ENCODE results near the gene UBXN1.

The UBXN1 gene, protein sequence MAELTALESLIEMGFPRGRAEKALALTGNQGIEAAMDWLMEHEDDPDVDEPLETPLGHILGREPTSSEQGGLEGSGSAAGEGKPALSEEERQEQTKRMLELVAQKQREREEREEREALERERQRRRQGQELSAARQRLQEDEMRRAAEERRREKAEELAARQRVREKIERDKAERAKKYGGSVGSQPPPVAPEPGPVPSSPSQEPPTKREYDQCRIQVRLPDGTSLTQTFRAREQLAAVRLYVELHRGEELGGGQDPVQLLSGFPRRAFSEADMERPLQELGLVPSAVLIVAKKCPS

GRCh38 chr11:62678770-62679696 is at the start of gene UBXN1:
Gene UBXN1 (minus strand): TSS chr11:62679073. CDS start chr11:62678923, 150 bp downstream.
- peak; percentile 87 for DNase-seq (ENCODE audit: extremely low spot score, insufficient read length, low read depth)

DNA sequence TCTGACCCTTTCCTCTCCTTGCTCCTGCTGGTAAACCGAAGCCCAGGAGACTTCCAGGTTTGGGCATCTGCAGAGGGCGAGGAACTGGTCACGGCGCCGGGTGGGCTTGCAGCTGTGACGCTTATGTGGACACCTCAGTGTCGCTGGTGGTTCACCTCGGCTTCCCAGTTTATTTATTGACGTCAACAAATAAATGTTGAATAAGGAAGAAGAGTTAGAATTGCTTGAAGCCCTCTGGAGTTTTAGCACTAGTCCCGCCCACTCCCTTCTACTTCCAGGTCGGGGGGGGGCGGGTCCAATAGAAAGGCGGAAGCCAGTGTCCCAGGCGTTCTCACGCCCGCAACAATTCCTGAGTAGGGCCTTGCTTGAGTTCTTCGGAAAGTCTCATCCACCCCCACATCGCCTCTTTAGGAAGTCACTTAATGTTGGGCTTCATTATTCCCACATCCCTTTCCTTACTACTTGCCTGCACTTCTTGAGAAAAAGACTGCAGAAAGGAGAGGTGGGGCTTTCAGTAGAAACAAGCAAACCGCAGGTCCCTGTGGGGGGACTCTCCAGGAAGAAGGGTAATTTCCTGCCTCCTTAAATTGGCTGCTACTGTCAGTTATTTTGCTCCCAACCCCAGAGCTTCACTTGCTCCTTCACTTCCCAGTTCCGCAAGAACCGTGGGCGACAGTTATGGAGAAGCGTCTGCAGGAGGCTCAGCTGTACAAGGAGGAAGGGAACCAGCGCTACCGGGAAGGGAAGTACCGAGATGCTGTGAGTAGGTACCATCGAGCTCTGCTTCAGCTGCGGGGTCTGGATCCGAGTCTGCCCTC is 49.5 kb upstream of the UBXN1 start, which contains the start of gene TTC9C:
Gene TTC9C (plus strand): TSS at position 316 of the 818 bp plus-strand sequence. CDS start 363 bp downstream, at position 679.
- DNase-seq (ENCODE audit: extremely low spot score, insufficient read length, low read depth) (no peak), FAIRE-seq (peak; percentile 60)

More at GRCh38 chr11:62678770-62679696, at the start of gene UBXN1:
- FAIRE-seq = peak; percentile 77

DNA sequence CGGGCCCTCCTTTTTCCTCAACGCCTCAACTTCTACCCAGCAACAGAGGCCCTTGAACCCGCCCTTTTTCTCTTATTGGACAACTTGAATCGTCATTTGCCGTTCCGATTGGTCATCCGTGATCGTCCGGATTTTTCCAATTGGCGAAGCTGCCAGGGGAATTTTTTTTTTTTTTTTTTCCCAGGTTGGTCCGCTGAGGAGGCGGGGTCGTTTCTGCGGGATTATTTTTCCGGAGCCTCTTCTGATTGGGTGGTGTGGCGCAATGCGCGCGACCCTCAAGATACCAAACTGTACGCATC is 48.9 kb upstream of the UBXN1 start:
- DNase-seq (ENCODE audit: extremely low spot score, insufficient read length, low read depth) (peak; percentile 56), FAIRE-seq (no peak)

DNA sequence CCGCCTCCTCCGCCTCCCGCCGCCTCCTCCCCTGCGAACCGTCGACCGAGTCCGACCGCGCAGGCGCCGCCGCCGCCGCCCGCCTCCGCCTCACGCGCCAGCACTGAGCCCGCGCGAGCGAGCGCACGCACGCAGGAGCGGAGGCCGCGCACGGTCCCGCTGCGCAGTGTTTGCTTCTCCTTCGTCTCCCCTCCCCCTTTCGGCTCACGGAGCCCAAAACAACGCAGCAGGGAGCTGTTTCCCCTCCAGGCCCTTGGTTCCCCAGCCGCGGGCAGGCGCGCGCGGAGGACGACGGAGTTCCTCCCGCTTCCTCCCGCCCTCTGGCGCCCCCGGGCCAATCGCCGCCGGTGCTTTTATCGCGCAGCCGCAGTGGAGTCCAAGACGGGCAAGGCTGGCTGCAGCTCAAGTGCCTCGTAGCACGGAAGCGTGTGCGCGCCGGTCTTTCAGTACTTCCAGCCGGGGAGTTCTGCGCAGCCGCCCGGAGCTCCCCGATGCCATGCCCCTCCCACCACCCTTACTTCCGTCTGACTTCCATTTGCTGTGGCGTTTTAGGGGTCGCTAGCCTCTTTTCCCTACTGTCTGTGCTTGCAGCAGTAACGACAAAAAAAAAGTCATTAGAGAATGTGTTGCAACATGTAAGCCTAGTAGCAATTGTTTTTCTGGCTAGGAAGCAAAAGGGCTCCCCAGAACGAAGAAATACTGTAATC is 48.4 kb upstream of the UBXN1 start, which contains the start of gene HNRNPUL2:
Gene HNRNPUL2 (minus strand): TSS at position 293 of the 707 bp plus-strand sequence. CDS start 301 bp downstream, outside the sequence.
- DNase-seq (ENCODE audit: extremely low spot score, insufficient read length, low read depth) (peak; percentile 93), FAIRE-seq (peak; percentile 94)

- FAIRE-seq = no peak
- DNase-seq (ENCODE audit: extremely low spot score, insufficient read length, low read depth) = no peak
Observed at GRCh38 chr11:62726915-62727164, 48.0 kb upstream of the UBXN1 start.

DNA sequence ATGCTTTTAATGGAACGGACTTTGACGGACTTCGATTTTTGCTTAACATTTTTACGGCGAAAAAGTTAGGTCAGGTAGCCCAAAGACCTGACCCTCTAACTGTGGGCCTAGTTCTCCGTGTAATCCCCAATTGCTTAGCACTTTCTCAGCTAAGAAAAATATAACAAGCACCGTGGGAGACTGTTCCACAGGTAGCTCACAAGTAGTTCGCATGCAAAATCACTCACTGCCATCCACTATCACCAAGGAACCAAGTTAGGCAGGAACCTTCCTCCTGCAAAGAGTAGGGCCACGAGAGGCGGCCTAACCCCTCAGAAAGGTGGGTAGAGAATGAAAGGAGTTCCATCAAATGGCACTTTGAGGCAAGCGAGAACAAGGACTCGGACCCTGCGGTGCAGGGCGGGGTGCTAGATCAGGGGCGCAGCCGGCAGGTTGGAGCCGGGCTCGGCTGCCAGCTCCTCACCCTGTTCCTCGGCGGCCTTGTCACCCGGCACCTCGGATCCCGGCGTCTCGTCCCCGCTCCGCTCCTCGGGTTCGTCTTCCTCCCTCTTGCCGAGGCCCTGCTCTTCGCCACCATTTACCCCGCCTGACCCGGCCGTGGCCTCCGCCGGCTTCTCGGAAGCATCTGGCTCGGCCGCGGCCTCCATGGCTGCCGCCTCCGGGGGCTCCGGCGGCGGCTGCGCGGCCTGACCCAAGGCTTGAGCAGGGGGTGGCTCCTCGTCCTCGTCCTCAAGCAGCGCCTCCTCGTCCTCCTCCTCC is 47.5 kb upstream of the UBXN1 start:
- FAIRE-seq = no peak
- DNase-seq (ENCODE audit: extremely low spot score, insufficient read length, low read depth) = no peak

GRCh38 chr11:62725646-62726045 is 46.8 kb upstream of the UBXN1 start:
- DNase-seq (ENCODE audit: extremely low spot score, insufficient read length, low read depth) (no peak), FAIRE-seq (no peak)

- FAIRE-seq (no peak), DNase-seq (ENCODE audit: extremely low spot score, insufficient read length, low read depth) (no peak)
Observed at GRCh38 chr11:62724171-62724570, 45.3 kb upstream of the UBXN1 start.

DNA sequence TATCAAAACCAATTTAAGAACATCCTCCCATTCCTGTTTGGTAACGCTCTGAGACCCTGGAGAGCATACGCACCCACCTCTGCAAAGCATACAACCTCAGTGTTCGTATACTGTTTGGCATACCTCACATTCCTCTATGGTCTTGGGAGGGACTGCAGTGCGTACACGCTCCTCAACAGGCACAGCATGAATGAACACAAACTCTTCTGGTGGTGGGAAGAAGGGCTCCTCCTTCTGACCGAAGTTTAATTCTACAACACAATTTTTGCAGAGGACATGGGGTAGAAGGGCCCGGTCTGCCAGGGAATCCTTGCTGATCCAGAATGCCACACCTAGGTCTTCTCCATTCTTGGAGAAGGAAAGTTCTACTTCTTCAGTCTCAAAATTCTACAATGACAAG is 43.1 kb upstream of the UBXN1 start:
- FAIRE-seq (no peak), DNase-seq (ENCODE audit: extremely low spot score, insufficient read length, low read depth) (no peak)

DNA sequence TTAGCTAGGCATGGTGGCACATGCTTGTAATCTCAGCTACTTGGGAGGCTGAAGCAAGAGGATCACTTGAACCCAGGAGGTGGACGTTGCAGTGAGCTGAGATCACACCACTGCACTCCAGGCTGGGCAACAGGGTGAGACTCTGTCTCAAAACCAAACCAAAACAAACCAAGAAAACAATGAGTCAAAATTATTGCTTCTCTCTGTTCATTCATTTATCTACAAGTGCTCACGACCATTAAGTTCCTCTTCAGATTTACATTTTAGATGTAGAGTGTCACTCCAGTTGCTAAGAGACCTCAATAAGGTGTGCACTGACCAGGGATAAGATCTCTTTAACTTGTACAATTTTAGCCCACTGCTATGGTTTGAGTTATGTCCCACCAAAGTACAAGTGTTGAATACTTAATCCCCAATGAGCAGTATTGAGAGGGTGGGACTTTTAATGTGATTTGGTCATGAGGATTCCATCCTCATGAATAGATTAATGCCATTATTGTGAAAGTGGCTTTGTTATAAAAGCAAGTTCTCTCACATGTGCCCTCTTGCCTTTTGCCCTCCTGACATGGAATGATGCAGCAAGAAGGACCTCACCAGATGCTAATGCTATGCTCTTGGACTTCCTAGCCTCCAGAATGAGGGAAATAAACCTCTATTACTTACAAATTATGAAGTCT is 40.6 kb upstream of the UBXN1 start:
- FAIRE-seq = no peak
- DNase-seq (ENCODE audit: extremely low spot score, insufficient read length, low read depth) = no peak

DNA sequence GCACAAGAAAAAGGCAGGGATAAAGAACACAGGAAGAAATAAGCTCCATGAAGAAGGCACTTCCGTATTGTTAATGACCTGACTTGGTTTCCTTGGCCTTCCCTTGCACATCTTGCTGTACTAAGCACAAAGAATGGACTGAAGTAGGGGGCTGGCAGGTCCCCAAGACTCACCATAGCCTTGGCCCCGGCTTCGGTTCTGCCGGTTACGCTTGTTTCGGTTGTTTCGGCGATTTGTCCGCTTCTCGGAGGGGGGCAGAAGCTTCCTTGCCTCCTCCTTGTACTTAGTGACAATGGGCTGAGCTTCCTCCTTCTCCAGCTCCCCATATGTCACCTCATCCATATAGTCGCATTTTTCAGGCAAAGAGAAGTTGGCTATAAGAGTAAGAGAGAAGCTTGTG is 37.9 kb upstream of the UBXN1 start:
- no peak for DNase-seq (ENCODE audit: extremely low spot score, insufficient read length, low read depth)
- FAIRE-seq = no peak

GRCh38 chr11:62716206-62716605 is 37.3 kb upstream of the UBXN1 start:
- FAIRE-seq (no peak), DNase-seq (ENCODE audit: extremely low spot score, insufficient read length, low read depth) (no peak)

- DNase-seq (ENCODE audit: extremely low spot score, insufficient read length, low read depth) (no peak), FAIRE-seq (no peak)
Observed at GRCh38 chr11:62715150-62716130, 36.6 kb upstream of the UBXN1 start.

- DNase-seq (ENCODE audit: extremely low spot score, insufficient read length, low read depth) (no peak), FAIRE-seq (no peak)
Observed at GRCh38 chr11:62713343-62713742, 34.5 kb upstream of the UBXN1 start.

DNA sequence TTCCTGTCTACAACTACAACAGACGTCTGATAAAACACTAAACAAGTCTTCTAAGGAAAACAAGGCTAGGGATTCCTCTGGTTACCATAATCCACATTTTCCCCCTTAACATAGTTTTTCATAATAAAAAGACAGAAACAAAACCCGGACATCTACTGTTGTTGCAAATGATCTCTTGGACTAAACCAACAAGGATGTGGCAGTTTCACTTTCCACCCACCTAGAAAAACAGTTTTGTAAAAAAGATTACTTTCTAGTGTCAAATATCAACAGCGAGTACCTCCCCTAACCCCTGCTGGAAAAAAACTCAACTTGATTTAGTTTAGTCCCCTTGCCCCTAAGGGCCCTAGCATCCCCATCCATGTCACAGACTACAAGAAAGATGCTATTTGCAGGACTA is 34.0 kb upstream of the UBXN1 start:
- FAIRE-seq (no peak), DNase-seq (ENCODE audit: extremely low spot score, insufficient read length, low read depth) (no peak)

DNA sequence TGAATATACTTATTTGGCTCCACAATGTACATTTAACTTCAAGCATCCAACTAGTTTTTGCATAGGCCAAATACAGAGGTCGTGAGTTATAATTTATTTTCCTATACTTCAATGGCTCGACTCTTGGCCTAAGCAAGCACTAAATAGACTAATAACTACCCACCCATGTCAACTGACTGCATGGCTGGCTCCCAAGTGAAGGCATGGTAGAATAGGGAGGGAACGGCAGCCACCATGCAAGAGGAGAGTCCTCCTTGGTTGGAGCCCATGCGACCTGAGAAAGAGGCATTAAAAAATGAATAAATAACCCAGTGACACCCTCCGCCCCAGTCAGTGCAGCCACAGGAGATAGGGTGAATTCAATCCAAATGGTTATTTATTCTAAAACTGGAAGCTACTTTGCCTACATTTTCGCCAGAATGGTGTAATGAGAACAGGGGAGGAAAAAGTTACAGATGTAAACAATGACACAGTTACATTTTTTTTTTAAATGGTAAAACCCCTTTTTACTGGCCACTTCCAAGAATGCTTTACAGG is 33.5 kb upstream of the UBXN1 start:
- FAIRE-seq = no peak
- no peak for DNase-seq (ENCODE audit: extremely low spot score, insufficient read length, low read depth)

DNA sequence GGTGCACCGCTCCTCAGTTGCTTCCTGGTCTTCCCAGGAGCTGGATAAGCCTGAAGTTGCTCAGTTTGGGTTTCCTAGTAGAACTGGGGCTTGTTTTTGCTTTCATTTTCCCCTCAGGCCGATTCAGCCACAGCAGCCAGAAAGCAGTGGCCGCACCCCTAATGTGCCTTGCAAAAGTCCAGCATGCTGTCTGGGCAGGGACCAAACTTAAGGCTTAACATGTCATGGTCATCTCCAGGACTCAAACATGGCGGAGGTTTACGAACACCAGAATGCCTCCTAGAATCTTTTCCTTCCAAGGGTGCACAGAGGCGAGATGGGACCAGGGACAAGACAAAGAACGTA is 31.1 kb upstream of the UBXN1 start:
- no peak for FAIRE-seq

More for the DNA sequence above, 31.1 kb upstream of the UBXN1 start:
- no peak for DNase-seq (ENCODE audit: extremely low spot score, insufficient read length, low read depth)
